Pancreas (tissue), 10 donors: Measurements from ENCODE around the gene PAX2. TPM values are rescaled to one million over a fixed set of nuclear protein-coding genes. Genes with fewer than 3 reads are reported as not detected.

Source experiments
- ATAC-seq, 4 donors: fragments of 200-7000 bp; cut with Tn5 transposase; one replicate each; pipeline versions ENCODE4 v1.8.0 to v1.9.1; 2020; ENCODE audit warnings: mild to moderate bottlenecking in 4 of 4, moderate library complexity in 4 of 4
- DNase-seq, 6 donors: peaks; one replicate each; pipeline ENCODE4 v3.0.0-alpha.2; 2020
- FAIRE-seq: peaks from 2 replicates; lab custom pipeline; 2012; peaks lifted over from hg19 to GRCh38; lab: Jason Lieb, UNC
- H3K27ac ChIP-seq, 4 donors: fragments of 200-600 bp; sonication (generic); 1 replicate in 3 of 4; 2 replicates in 1 of 4; pipeline versions ENCODE4 v1.5.0 to v1.8.0; 2020
- H3K27me3 ChIP-seq, 4 donors: fragments of 200-600 bp; one replicate each; pipeline ENCODE4 v1.8.0; 2021
- H3K36me3 ChIP-seq, 3 donors: fragments of 200-600 bp; sonication (generic) in 1 of 3; one replicate each; pipeline versions ENCODE4 v1.5.0 to v1.8.0; 2020 to 2021
- H3K4me1 ChIP-seq, 3 donors: fragments of 200-600 bp; one replicate each; pipeline ENCODE4 v1.8.0; 2021
- H3K4me3 ChIP-seq, 4 donors: fragments of 200-600 bp; sonication (generic) in 2 of 4; one replicate each; pipeline versions ENCODE4 v1.5.0 to v1.8.0; 2020 to 2021
- H3K9me3 ChIP-seq, 4 donors: fragments of 200-600 bp; one replicate each; pipeline ENCODE4 v1.8.0; 2021
- CTCF ChIP-seq, 4 donors: fragments of 200-600 bp; sonication (generic) in 3 of 4; IDR thresholded peaks; one replicate each; pipeline versions ENCODE4 v1.5.0 to v1.8.0; 2021; ENCODE audit warnings: antibody characterized with exemption in 4 of 4
- WGBS, 2 donors: extraction: QIAGEN DNeasy Blood & Tissue Kit; methylation state at CpG; one replicate each; pipeline ENCODE4 v1.1.7; 2013; 5-methylcytosine and 5-hydroxymethylcytosine counted together
- intact Hi-C, 3 donors: fragments of 100-400 bp; cut with DNase I; formaldehyde crosslinking; loops; one replicate each; pipeline versions ENCODE4 v1.11.1 to v1.14.2; 2022
- polyA plus RNA-seq, 2 donors: library from polyadenylated mRNA; stranded (reverse); fragments of 200-250 nt; gene quantifications; one replicate each; pipeline ENCODE4 v1.2.3, GENCODE V29; 2013
- total RNA-seq, 6 donors: library from RNA; stranded (reverse); fragmentation: NEBNext Ultra II Directional in 4 of 6; extraction: Animal tissue kit (Norgen Biotek cat#: 25700) in 4 of 6; gene quantifications; one replicate each; pipeline versions ENCODE4 v1.2.1 to v1.2.4, GENCODE V29; 2021 to 2023
- donor health status: healthy with polysubstance abuse.
- donor health status: DM: no; HTN: no; CAD: no; lungs with moderate emphysema.
- donor health status: DM: no; HTN: no; CAD: no.
- donor health status: control.
- donor health status: control.
- donor health status: Bipolar disorder and iron deficiency.
- donor health status: DM: yes; HTN: yes; CAD: no.
- donor health status: DM: no; HTN: no; CAD: no.
- donor health status: DM: no; HTN: no; CAD: no.
- donor health status: DM: yes; HTN: yes; CAD: no.

Gene PAX2
- total and polyA plus RNA-seq, 8 donors: 0.07 to 0.49 (median 0.26) TPM

- peaks cover 0 to 11% (median 0%) of the 10 kb centered on the region in 4 donors for H3K27me3 ChIP-seq
- H3K4me1 ChIP-seq: peaks cover 0 to 5% (median 4%) of the 10 kb centered on the region in 3 donors
- intact Hi-C loops: no loop called here
- no peak overlapping the region for H3K4me3 ChIP-seq
- no peaks in the 10 kb centered on the region for H3K9me3 ChIP-seq
- FAIRE-seq: no peak
- no peak overlapping the region for H3K27ac ChIP-seq
- DNase-seq: no peak
- ATAC-seq: no peak
- TF ChIP-seq CTCF (IDR thresholded peaks at IDR 0.05): no peak
- 28 to 35% methylated on average over 44 of the region's 44 CpGs for WGBS, 2 donors
- H3K36me3 ChIP-seq: no peaks in the 10 kb centered on the region
Measured at GRCh38 chr10:100829933-100830727, 84.7 kb downstream of the PAX2 start.

GRCh38 chr10:100830728-100831111, 85.3 kb downstream of the PAX2 start:
- DNase-seq: no peak
- TF ChIP-seq CTCF (IDR thresholded peaks at IDR 0.05): no peak
- no peak overlapping the region for H3K27ac ChIP-seq
- no peak for ATAC-seq
- WGBS, 2 donors: 40 to 55% methylated on average over 1 of the region's 1 CpG
- H3K4me1 ChIP-seq: peaks cover 0 to 5% (median 4%) of the 10 kb centered on the region in 3 donors
- H3K36me3 ChIP-seq: no peaks in the 10 kb centered on the region
- H3K9me3 ChIP-seq: no peaks in the 10 kb centered on the region
- FAIRE-seq: no peak
- peaks cover 0 to 11% (median 0%) of the 10 kb centered on the region in 4 donors for H3K27me3 ChIP-seq
- H3K4me3 ChIP-seq: no peak overlapping the region
- intact Hi-C loops: no loop called here

GRCh38 chr10:100831742-100832141, 86.4 kb downstream of the PAX2 start:
- Histone ChIP-seq H3K36me3 (no peaks in the 10 kb centered on the region), H3K4me1 (peaks cover 0 to 5% (median 4%) of the 10 kb centered on the region in 3 donors), H3K27me3 (peaks cover 0 to 11% (median 0%) of the 10 kb centered on the region in 4 donors), H3K27ac (no peak overlapping the region), H3K9me3 (no peaks in the 10 kb centered on the region), H3K4me3 (no peak overlapping the region)
- TF ChIP-seq CTCF (IDR thresholded peaks at IDR 0.05): no peak
- DNase-seq: no peak
- intact Hi-C loops: no loop called here
- no peak for ATAC-seq
- FAIRE-seq: no peak
- WGBS, 2 donors: 53 to 90% methylated on average over 1 of the region's 1 CpG

GRCh38 chr10:100835810-100836209, 90.4 kb downstream of the PAX2 start:
- intact Hi-C loops: no loop called here
- Histone ChIP-seq H3K36me3 (no peaks in the 10 kb centered on the region), H3K27ac (no peak overlapping the region), H3K9me3 (no peaks in the 10 kb centered on the region), H3K4me3 (no peak overlapping the region), H3K4me1 (no peaks in the 10 kb centered on the region), H3K27me3 (peaks cover 0 to 6% (median 0%) of the 10 kb centered on the region in 4 donors)
- no peak for DNase-seq
- TF ChIP-seq CTCF (IDR thresholded peaks at IDR 0.05): no peak
- WGBS, 2 donors: 82 to 94% methylated on average over 7 of the region's 7 CpGs
- ATAC-seq: no peak
- no peak for FAIRE-seq

- H3K9me3 ChIP-seq: no peaks in the 10 kb centered on the region
- no peak overlapping the region for H3K27ac ChIP-seq
- no peak overlapping the region for H3K4me3 ChIP-seq
- H3K4me1 ChIP-seq: no peaks in the 10 kb centered on the region
- intact Hi-C loops: no loop called here
- ATAC-seq: no peak
- no peaks in the 10 kb centered on the region for H3K27me3 ChIP-seq
- no peak for TF ChIP-seq CTCF (IDR thresholded peaks at IDR 0.05)
- FAIRE-seq: no peak
- H3K36me3 ChIP-seq: no peaks in the 10 kb centered on the region
- DNase-seq: no peak
Measured at GRCh38 chr10:100836891-100837290, 91.5 kb downstream of the PAX2 start.
